AG10803 (cell line): ENCODE measurements around the gene TTC7B.
A peak's percentile ranks its signal among the peaks of the same experiment; 100 is the strongest.
"Not testable (repeated sequence)": the region's sequence is repeated elsewhere in the genome, so short reads cannot be mapped to it uniquely, and the experiment has no call there.

Experiments
- DNase-seq: peaks from one replicate; pipeline ENCODE4 v3.0.0; 2010; ENCODE audit warnings: low read depth
- H3K4me3 ChIP-seq: 2 replicates; pipeline ENCODE4 v1.5.1; 2011; ENCODE audit warnings: mild to moderate bottlenecking, low read length, control low read depth
- CTCF ChIP-seq: conservative IDR thresholded peaks from 2 replicates; pipeline ENCODE4 v1.5.1; 2011; ENCODE audit warnings: mild to moderate bottlenecking, low read length, control low read depth, inconsistent platforms

TTC7B gene

DNA sequence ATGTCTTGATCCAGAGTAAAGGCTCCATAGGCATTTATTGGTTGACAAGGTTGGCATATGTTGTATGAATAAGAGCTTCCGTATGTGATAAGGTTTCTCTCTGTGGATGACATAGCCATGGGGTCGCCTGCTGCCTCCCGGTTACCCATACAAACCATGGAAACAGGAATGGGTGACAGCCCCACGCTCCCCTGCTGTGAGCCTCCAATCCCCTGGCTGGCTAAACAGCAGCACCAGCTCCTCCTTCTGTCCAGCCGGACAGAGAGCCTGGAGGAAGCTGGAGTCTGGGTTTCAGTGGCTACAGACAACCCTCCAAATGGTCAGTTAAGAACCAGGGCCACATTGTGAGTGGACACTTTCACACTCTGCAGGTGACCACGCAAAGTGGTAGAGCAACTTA is 288.3 kb downstream of the TTC7B start:
- TF ChIP-seq CTCF = no peak
- DNase-seq = no peak
- H3K4me3 ChIP-seq = no peak overlapping the region

- not testable (repeated sequence) for DNase-seq, H3K4me3 ChIP-seq
Observed at GRCh38 chr14:90526536-90526935, 289.7 kb downstream of the TTC7B start.

- not testable (repeated sequence) for DNase-seq, H3K4me3 ChIP-seq
Observed at GRCh38 chr14:90525353-90526028, 290.7 kb downstream of the TTC7B start.

GRCh38 chr14:90523961-90524875 is 292.0 kb downstream of the TTC7B start:
- no peak for TF ChIP-seq CTCF
- H3K4me3 ChIP-seq = no peak overlapping the region
- DNase-seq = no peak

- peak; percentile 54 for DNase-seq
- TF ChIP-seq CTCF = no peak
- no peak overlapping the region for H3K4me3 ChIP-seq
Observed at GRCh38 chr14:90523544-90523943, 292.7 kb downstream of the TTC7B start.

GRCh38 chr14:90522571-90523191 is 293.5 kb downstream of the TTC7B start:
- H3K4me3 ChIP-seq = no peak overlapping the region
- TF ChIP-seq CTCF = no peak
- no peak for DNase-seq

- DNase-seq = no peak
- no peak overlapping the region for H3K4me3 ChIP-seq
- TF ChIP-seq CTCF = no peak
Observed at GRCh38 chr14:90521930-90522483, 294.2 kb downstream of the TTC7B start.
